ENCODE results near the gene RBP3. TPM values are rescaled to one million over a fixed set of nuclear protein-coding genes. Genes with fewer than 3 reads are reported as not detected.

Gene RBP3
- polyA plus RNA-seq, 3 donors = not detected

GRCh38 chr10:47365431-47366180, 17.4 kb downstream of the RBP3 start:
- no peak overlapping the region for H3K27ac ChIP-seq (ENCODE audit: low read depth, low read length)
- WGBS, 3 donors = 90 to 96% (median 93%) methylated on average over 9 of the region's 9 CpGs

- no peak overlapping the region for H3K27ac ChIP-seq (ENCODE audit: low read depth, low read length)
- 52 to 82% (median 81%) methylated on average over 5 of the region's 5 CpGs for WGBS, 3 donors
These were observed 18.0 kb downstream of the RBP3 start for GRCh38 chr10:47366181-47366631.

GRCh38 chr10:47366731-47367460, 18.7 kb downstream of the RBP3 start:
- 84 to 90% (median 89%) methylated on average over 8 of the region's 8 CpGs for WGBS, 3 donors
- H3K27ac ChIP-seq (ENCODE audit: low read depth, low read length) = no peak overlapping the region

- 89 to 92% (median 92%) methylated on average over 11 of the region's 11 CpGs for WGBS, 3 donors
- no peak overlapping the region for H3K27ac ChIP-seq (ENCODE audit: low read depth, low read length)
These were observed 19.5 kb downstream of the RBP3 start for GRCh38 chr10:47367646-47368045.

- WGBS, 3 donors = 91 to 96% (median 93%) methylated on average over 24 of the region's 24 CpGs
- H3K27ac ChIP-seq (ENCODE audit: low read depth, low read length) = no peak overlapping the region
These were observed 20.4 kb downstream of the RBP3 start for GRCh38 chr10:47368431-47369180.

GRCh38 chr10:47369251-47369894, 21.2 kb downstream of the RBP3 start:
- H3K27ac ChIP-seq (ENCODE audit: low read depth, low read length) = no peak overlapping the region
- WGBS, 3 donors = 74 to 91% (median 84%) methylated on average over 9 of the region's 9 CpGs

- 94 to 97% (median 96%) methylated on average over 11 of the region's 11 CpGs for WGBS, 3 donors
- H3K27ac ChIP-seq (ENCODE audit: low read depth, low read length) = no peak overlapping the region
These were observed 22.0 kb downstream of the RBP3 start for GRCh38 chr10:47370015-47370767.

GRCh38 chr10:47370878-47371277, 22.7 kb downstream of the RBP3 start:
- 91 to 94% (median 92%) methylated on average over 7 of the region's 7 CpGs for WGBS, 3 donors
- H3K27ac ChIP-seq (ENCODE audit: low read depth, low read length) = no peak overlapping the region

- 83 to 89% (median 83%) methylated on average over 7 of the region's 7 CpGs for WGBS, 3 donors
- no peak overlapping the region for H3K27ac ChIP-seq (ENCODE audit: low read depth, low read length)
These were observed 23.7 kb downstream of the RBP3 start for GRCh38 chr10:47371629-47372485.

- 72 to 90% (median 75%) methylated on average over 6 of the region's 6 CpGs for WGBS, 3 donors
- H3K27ac ChIP-seq (ENCODE audit: low read depth, low read length) = no peak overlapping the region
These were observed 24.6 kb downstream of the RBP3 start for GRCh38 chr10:47372726-47373125.

- no peak overlapping the region for H3K27ac ChIP-seq (ENCODE audit: low read depth, low read length)
- 57 to 83% (median 61%) methylated on average over 12 of the region's 12 CpGs for WGBS, 3 donors
These were observed 26.7 kb downstream of the RBP3 start for GRCh38 chr10:47374611-47375536.

- no peak overlapping the region for H3K27ac ChIP-seq (ENCODE audit: low read depth, low read length)
- 67 to 79% (median 76%) methylated on average over 10 of the region's 10 CpGs for WGBS, 3 donors
These were observed 28.5 kb downstream of the RBP3 start for GRCh38 chr10:47376522-47377220.

- H3K27ac ChIP-seq (ENCODE audit: low read depth, low read length) = no peak overlapping the region
- WGBS, 3 donors = 83 to 88% (median 84%) methylated on average over 4 of the region's 4 CpGs
These were observed 30.0 kb downstream of the RBP3 start for GRCh38 chr10:47378183-47378510.

- no peak overlapping the region for H3K27ac ChIP-seq (ENCODE audit: low read depth, low read length)
- WGBS, 3 donors = 78 to 88% (median 85%) methylated on average over 15 of the region's 15 CpGs
These were observed 30.7 kb downstream of the RBP3 start for GRCh38 chr10:47378606-47379444.

GRCh38 chr10:47379445-47379785, 31.3 kb downstream of the RBP3 start:
- no peak overlapping the region for H3K27ac ChIP-seq (ENCODE audit: low read depth, low read length)
- WGBS, 3 donors = 75 to 84% (median 77%) methylated on average over 7 of the region's 7 CpGs

Data from adipose tissue (tissue), 3 donors.